Brain microvascular endothelial cell (primary cell): ENCODE data around the gene RNPEPL1.

ENCODE experiments used
- DNase-seq: peaks from one replicate; pipeline ENCODE4 v3.0.0-alpha.2; 2020
- H3K27ac ChIP-seq: fragments of 250-450 bp; sonication (Bioruptor Pico); 2 replicates; pipeline ENCODE4 v1.5.1; 2020; ENCODE audit warnings: mild to moderate bottlenecking, moderate library complexity
- H3K27me3 ChIP-seq: fragments of 250-450 bp; sonication (Bioruptor Pico); replicated peaks from 2 replicates; pipeline ENCODE4 v1.5.1; 2020; ENCODE audit warnings: mild to moderate bottlenecking
- H3K36me3 ChIP-seq: fragments of 250-450 bp; sonication (Bioruptor Pico); replicated peaks from 2 replicates; pipeline ENCODE4 v1.5.1; 2020; ENCODE audit warnings: mild to moderate bottlenecking
- H3K4me3 ChIP-seq: 2 replicates; pipeline ENCODE4 v1.5.1; 2011; ENCODE audit warnings: low read depth, mild to moderate bottlenecking, control low read depth, low read length, moderate library complexity
- CTCF ChIP-seq: IDR thresholded peaks from 2 replicates; pipeline ENCODE4 v1.5.1; 2011; ENCODE audit warnings: low read depth, mild to moderate bottlenecking, moderate library complexity, low read length, control low read depth, inconsistent platforms; ENCODE audit errors: missing control alignments
- in situ Hi-C: cut with HindIII; loops from 2 replicates; pipeline ENCODE4 v1.10.0; 2017; ENCODE audit warnings: low sequenced_read_pairs, low pct_ligation_motif_present

Gene RNPEPL1

GRCh38 chr2:240589850-240590525, 21.7 kb downstream of the RNPEPL1 start:
- no peak overlapping the region for H3K27ac ChIP-seq
- TF ChIP-seq CTCF = no peak
- DNase-seq = no peak
- in situ Hi-C loops = no loop called here
- peaks cover 2% of the 10 kb centered on the region for H3K36me3 ChIP-seq
- H3K4me3 ChIP-seq = no peak overlapping the region
- H3K27me3 ChIP-seq = no peaks in the 10 kb centered on the region

GRCh38 chr2:240590681-240591111, 22.4 kb downstream of the RNPEPL1 start:
- no peaks in the 10 kb centered on the region for H3K27me3 ChIP-seq
- no peak overlapping the region for H3K27ac ChIP-seq
- in situ Hi-C loops = no loop called here
- DNase-seq = no peak
- H3K4me3 ChIP-seq = no peak overlapping the region
- TF ChIP-seq CTCF = no peak
- H3K36me3 ChIP-seq = peaks cover 2% of the 10 kb centered on the region

- DNase-seq = no peak
- Histone ChIP-seq H3K27me3 (no peaks in the 10 kb centered on the region), H3K36me3 (peaks cover 8% of the 10 kb centered on the region), H3K27ac (no peak overlapping the region), H3K4me3 (no peak overlapping the region)
- in situ Hi-C loops = no loop called here
- TF ChIP-seq CTCF = no peak
Observed at GRCh38 chr2:240591226-240591625, 22.9 kb downstream of the RNPEPL1 start.

GRCh38 chr2:240591784-240592183, 23.5 kb downstream of the RNPEPL1 start:
- H3K27me3 ChIP-seq = no peaks in the 10 kb centered on the region
- in situ Hi-C loops = no loop called here
- no peak for TF ChIP-seq CTCF
- no peak overlapping the region for H3K27ac ChIP-seq
- H3K4me3 ChIP-seq = no peak overlapping the region
- no peak for DNase-seq
- peaks cover 10% of the 10 kb centered on the region for H3K36me3 ChIP-seq

GRCh38 chr2:240593026-240593702, 24.9 kb downstream of the RNPEPL1 start:
- TF ChIP-seq CTCF = no peak
- in situ Hi-C loops = no loop called here

More at GRCh38 chr2:240593026-240593702, 24.9 kb downstream of the RNPEPL1 start:
- no peak overlapping the region for H3K4me3 ChIP-seq
- H3K36me3 ChIP-seq = peaks cover 12% of the 10 kb centered on the region
- DNase-seq = no peak
- no peak overlapping the region for H3K27ac ChIP-seq
- no peaks in the 10 kb centered on the region for H3K27me3 ChIP-seq
